Right atrium auricular region (tissue), 2 donors: ENCODE data around the gene IZUMO1. TPM values are rescaled to one million over a fixed set of nuclear protein-coding genes. Genes with fewer than 3 reads are reported as not detected.
A peak's percentile ranks its signal among the peaks of the same experiment; 100 is the strongest.

ENCODE experiments used
- DNase-seq: peaks from one replicate; pipeline ENCODE4 v3.0.0-alpha.2; 2019; ENCODE audit warnings: low spot score
- H3K27ac ChIP-seq, 2 donors: fragments of 200-600 bp; sonication (generic); 1 replicate in 1 of 2; 2 replicates in 1 of 2; pipeline ENCODE4 v1.5.1; 2016 to 2019
- H3K27me3 ChIP-seq, 2 donors: fragments of 200-600 bp; sonication (generic); one replicate each; pipeline versions ENCODE4 v1.5.1 to v1.6.0; 2017 to 2019
- H3K36me3 ChIP-seq: fragments of 200-600 bp; sonication (generic); one replicate; pipeline ENCODE4 v1.5.1; 2016
- H3K4me1 ChIP-seq, 2 donors: fragments of 200-600 bp; sonication (generic); one replicate each; pipeline versions ENCODE4 v1.5.1 to v1.6.0; 2017 to 2019
- H3K4me3 ChIP-seq, 2 donors: fragments of 200-600 bp; sonication (generic); 1 replicate in 1 of 2; 2 replicates in 1 of 2; pipeline ENCODE4 v1.5.1; 2017 to 2019; ENCODE audit warnings: mild to moderate bottlenecking in 1 of 2, moderate library complexity in 1 of 2
- H3K9me3 ChIP-seq, 2 donors: fragments of 200-600 bp; sonication (generic); one replicate each; pipeline ENCODE4 v1.5.1; 2019
- total RNA-seq, 2 donors: library from RNA; depleted of rRNA; stranded (reverse); fragments of >200 nt; gene quantifications; one replicate each; pipeline ENCODE4 v1.1.0, GENCODE V29; 2016
- TF ChIP-seq, protein P1 (sequence below), 2 donors: fragments of 200-600 bp; sonication (generic); IDR thresholded peaks; one replicate each; pipeline ENCODE4 v1.5.1; 2019; ENCODE audit warnings: antibody characterized with exemption in 2 of 2

Gene IZUMO1
- total RNA-seq, 2 donors from 2014 or later, result not detected

DNA sequence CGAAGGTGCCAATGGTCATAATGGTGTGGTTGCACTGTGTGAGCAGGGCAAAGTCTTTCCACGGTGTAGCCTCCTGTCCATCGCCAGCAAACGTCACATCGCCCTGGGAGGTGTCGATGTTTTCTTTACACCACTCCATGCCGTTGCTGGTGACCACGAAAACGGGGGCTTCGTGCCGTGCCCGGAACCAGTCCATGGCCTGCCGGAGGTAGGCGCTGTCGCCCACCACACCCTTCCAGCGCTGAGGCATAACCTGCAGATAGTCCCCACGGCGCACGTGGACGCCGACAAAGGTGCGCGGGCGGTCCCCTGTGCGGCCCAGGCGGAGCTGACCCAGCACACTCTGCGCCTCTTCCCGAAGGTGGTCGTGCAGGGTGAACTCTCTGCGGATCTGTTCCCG is 3.6 kb upstream of the IZUMO1 start:
- Histone ChIP-seq H3K36me3 (no peaks in the 10 kb centered on the region), H3K27ac (no peak overlapping the region), H3K27me3 (no peaks in the 10 kb centered on the region), H3K4me3 (no peak overlapping the region), H3K9me3 (no peaks in the 10 kb centered on the region), H3K4me1 (peaks cover 0 to 32% of the 10 kb centered on the region in 2 donors)
- DNase-seq, result no peak
- TF ChIP-seq, protein P1, sequence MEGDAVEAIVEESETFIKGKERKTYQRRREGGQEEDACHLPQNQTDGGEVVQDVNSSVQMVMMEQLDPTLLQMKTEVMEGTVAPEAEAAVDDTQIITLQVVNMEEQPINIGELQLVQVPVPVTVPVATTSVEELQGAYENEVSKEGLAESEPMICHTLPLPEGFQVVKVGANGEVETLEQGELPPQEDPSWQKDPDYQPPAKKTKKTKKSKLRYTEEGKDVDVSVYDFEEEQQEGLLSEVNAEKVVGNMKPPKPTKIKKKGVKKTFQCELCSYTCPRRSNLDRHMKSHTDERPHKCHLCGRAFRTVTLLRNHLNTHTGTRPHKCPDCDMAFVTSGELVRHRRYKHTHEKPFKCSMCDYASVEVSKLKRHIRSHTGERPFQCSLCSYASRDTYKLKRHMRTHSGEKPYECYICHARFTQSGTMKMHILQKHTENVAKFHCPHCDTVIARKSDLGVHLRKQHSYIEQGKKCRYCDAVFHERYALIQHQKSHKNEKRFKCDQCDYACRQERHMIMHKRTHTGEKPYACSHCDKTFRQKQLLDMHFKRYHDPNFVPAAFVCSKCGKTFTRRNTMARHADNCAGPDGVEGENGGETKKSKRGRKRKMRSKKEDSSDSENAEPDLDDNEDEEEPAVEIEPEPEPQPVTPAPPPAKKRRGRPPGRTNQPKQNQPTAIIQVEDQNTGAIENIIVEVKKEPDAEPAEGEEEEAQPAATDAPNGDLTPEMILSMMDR (IDR thresholded peaks at IDR 0.05), result no peak

DNA sequence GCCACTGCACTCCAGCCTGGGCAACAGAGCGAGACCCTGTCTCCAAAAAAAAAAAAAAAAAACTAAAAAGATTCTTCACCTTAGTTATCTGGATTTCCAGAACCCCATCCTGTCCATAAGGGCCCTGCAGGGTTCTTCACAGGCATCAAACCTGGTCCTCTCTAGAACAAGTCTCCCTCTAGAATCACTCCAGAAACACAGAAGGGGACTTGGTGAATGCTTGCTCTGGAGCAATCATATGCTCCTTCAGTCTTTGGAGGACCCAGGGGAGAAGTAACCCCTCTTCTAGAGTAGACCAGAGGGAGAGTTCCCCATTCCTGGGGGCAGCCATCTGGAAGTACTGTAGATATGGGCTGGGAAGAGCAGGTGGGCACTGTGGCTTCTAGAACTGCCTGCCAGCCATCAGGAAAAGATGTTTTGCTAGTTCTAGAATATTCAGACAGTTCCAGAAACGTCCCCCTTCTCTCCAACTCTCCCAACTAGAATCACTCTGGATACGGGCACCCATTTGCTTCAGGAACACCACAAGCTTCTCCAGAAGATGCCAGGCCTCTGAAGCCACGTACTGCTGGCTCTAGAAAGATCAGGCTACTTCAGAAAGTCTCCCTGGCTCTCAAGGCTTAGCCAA is 3.0 kb upstream of the IZUMO1 start:
- H3K27me3 ChIP-seq, result no peaks in the 10 kb centered on the region

DNA sequence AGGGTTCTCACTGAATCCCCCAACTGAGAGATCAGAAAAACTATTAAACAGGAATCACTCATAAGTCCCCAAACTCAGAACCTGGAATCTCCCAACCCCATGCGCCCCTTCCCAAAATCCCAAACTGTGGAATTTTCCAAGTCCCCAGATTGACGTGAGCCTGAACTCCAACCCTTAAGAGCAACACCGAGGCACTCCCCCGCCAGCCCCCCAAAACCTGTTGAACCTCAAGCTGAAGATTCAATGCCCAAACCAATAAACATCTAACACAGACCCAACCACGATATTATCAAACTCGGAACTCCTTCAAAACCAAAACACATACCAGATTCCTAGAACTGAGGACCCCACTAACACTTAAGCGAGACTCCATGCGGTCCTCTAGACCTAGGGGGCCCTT is 599 bp downstream of the IZUMO1 start:
- no peaks in the 10 kb centered on the region for H3K9me3 ChIP-seq
- H3K4me3 ChIP-seq, result no peak overlapping the region
- peaks cover 0 to 19% of the 10 kb centered on the region in 2 donors for H3K4me1 ChIP-seq
- H3K27ac ChIP-seq, result peak overlapping the region; percentile 80 to 84
- no peaks in the 10 kb centered on the region for H3K27me3 ChIP-seq
- DNase-seq, result no peak
- TF ChIP-seq, protein P1 (IDR thresholded peaks at IDR 0.05), result no peak
- H3K36me3 ChIP-seq, result no peaks in the 10 kb centered on the region

More for the DNA sequence above, 3.0 kb upstream of the IZUMO1 start:
- no peaks in the 10 kb centered on the region for H3K9me3 ChIP-seq
- no peak for DNase-seq
- H3K4me3 ChIP-seq, result no peak overlapping the region
- peaks cover 0 to 32% of the 10 kb centered on the region in 2 donors for H3K4me1 ChIP-seq
- TF ChIP-seq, protein P1 (IDR thresholded peaks at IDR 0.05), result no peak
- H3K27ac ChIP-seq, result no peak overlapping the region
- no peaks in the 10 kb centered on the region for H3K36me3 ChIP-seq

DNA sequence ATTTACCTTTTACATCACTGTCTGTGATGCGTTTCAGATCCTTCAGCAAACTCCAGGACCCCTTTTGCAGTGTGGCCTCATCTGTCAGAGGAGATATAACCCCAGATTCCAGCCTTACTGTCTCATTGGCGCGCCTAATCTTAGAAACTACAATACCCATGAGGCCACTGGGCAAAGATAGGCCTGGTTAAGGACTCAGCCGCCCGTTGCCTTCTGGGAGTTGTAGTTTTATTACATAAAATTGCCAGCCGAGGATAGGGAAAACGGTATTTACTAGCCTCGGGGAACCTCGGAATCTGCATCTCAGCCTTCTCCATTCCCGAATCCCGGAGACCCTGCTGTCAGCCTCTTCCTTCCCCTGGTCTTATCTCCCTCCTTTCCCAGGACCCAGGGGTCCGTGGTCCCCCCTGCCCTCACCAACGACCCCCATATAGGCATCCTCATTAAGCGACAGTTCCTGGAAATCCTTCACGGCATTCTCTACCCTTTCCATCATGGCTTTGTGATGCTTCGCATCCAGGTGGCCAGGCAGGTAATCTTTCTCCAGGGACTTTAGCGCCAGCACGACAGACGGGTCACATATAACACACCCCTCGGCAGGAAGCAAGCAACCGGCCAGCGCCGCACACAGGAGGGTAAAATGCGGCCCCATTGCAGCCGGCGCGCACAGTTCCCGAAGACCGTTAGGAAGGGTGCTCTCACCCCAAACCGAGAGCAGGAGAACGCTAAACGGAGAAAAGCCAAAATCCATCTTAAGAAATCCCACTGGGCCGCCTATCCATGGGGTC is 1.3 kb downstream of the IZUMO1 start:
- no peak overlapping the region for H3K27ac ChIP-seq
- TF ChIP-seq, protein P1 (IDR thresholded peaks at IDR 0.05), result no peak

DNA sequence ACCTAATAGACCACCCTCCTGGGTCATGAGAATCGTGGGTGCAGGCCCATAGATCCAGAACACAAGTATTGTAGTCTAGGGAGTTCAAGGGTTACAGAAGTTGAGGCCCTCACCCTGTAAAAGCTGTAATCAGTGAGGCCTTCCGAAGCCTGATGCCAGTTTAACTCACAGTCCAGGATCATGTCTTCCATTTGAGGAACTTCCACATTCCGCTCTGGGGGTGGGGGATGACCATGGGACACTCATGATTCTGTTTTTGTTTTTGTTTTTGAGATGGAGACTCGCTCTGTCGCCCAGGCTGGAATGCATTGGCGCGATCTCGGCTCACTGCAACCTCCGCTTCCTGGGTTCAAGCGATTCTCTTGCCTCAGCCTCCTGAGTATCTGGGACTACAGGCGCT is 4.6 kb downstream of the IZUMO1 start:
- H3K27ac ChIP-seq, result peak overlapping the region; percentile 45 to 79
- H3K36me3 ChIP-seq, result no peaks in the 10 kb centered on the region
- H3K4me3 ChIP-seq, result no peak overlapping the region
- TF ChIP-seq, protein P1 (IDR thresholded peaks at IDR 0.05), result no peak
- H3K27me3 ChIP-seq, result no peaks in the 10 kb centered on the region
- no peaks in the 10 kb centered on the region for H3K9me3 ChIP-seq
- DNase-seq, result no peak
- peaks cover 0 to 25% of the 10 kb centered on the region in 2 donors for H3K4me1 ChIP-seq

More for the DNA sequence above, 1.3 kb downstream of the IZUMO1 start:
- no peak overlapping the region for H3K4me3 ChIP-seq
- H3K4me1 ChIP-seq, result peaks cover 0 to 18% of the 10 kb centered on the region in 2 donors
- peak; percentile 67 for DNase-seq
- no peaks in the 10 kb centered on the region for H3K9me3 ChIP-seq
- no peaks in the 10 kb centered on the region for H3K36me3 ChIP-seq
- H3K27me3 ChIP-seq, result no peaks in the 10 kb centered on the region
